Stimulated activated CD8-positive, alpha-beta memory T cell treated with anti-CD3 and anti-CD28 coated beads, Interleukin-4, amount 100 ng/mL, for 4 hours (primary cell): ENCODE data around the gene KCNMA1.

Experiments
- DNase-seq, 2 donors: peaks; one replicate each; pipeline ENCODE4 v3.0.0-alpha.2; 2020; ENCODE audit warnings: low read depth in 2 of 2, low spot score in 1 of 2

Gene KCNMA1

GRCh38 chr10:77074104-77074624 lies 563.4 kb downstream of the KCNMA1 start:
- DNase-seq: no peak

- DNase-seq: no peak
These were observed 564.0 kb downstream of the KCNMA1 start for GRCh38 chr10:77073663-77073960.

- no peak for DNase-seq
These were observed 564.6 kb downstream of the KCNMA1 start for GRCh38 chr10:77072836-77073662.

DNA sequence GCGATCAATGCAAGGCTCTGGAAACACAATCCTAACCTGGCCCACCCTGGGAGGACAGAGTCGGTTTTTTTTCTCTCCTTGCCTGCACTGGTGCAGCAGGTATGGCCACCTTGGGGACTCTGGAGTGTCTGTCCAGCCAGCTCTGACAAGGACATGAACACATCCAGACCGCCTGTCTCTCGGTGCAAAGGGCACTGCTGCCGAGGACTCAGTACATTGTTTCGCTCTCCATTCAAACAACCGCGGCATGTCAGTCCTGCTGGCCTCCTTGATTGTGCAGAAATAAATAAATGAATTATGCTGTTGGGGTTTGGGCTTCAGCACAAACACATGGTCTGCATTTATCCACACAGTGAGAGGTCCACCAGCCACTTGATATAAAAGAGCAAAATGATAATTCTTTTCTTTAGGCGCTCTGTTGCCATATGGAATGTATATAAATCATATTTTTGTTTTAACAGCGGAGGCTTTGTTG lies 565.2 kb downstream of the KCNMA1 start:
- DNase-seq: no peak

- no peak for DNase-seq
These were observed 565.7 kb downstream of the KCNMA1 start for GRCh38 chr10:77071956-77072355.

GRCh38 chr10:77071001-77071511 lies 566.6 kb downstream of the KCNMA1 start:
- DNase-seq: no peak

DNA sequence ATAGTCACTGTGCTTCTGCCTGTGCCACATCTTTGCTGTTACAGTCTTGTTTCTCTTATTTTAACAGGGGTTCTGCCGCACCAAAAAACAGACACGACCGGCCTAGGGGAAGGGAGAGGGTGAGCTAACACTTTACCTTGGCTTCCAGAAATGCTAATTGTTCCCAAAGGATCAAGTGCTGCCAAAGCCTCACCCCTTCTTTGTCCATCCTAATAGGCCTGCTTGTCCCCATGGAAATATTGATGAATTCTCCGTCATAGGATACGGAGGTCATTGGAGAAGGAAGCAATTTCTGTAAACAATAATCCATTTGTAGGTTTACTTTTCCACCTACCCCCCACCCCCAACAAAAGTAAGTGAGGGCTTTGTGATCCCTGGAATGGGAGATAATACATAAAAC lies 567.3 kb downstream of the KCNMA1 start:
- DNase-seq: no peak

GRCh38 chr10:77068969-77069368 lies 568.6 kb downstream of the KCNMA1 start:
- DNase-seq: no peak

DNA sequence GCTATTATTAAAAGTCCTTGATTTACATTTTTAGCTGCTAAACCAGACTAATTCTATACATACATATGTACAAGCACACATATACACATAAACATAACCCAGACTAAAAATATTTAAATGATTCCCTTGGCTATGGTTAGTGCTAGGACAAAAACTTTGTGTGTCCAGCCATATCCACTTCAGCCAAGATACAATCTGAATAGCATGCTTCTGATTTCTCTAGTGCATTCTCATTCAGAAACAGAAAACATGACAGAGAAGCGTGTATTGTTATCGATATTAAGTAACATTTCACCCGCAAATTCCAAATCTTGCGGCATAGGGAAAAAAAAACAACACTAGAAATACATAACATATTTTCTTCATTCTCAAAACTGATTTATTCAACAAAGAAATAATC lies 569.3 kb downstream of the KCNMA1 start:
- DNase-seq: no peak

GRCh38 chr10:77062381-77062780 lies 575.2 kb downstream of the KCNMA1 start:
- DNase-seq: no peak

- DNase-seq: no peak
These were observed 576.7 kb downstream of the KCNMA1 start for GRCh38 chr10:77060913-77061312.

DNA sequence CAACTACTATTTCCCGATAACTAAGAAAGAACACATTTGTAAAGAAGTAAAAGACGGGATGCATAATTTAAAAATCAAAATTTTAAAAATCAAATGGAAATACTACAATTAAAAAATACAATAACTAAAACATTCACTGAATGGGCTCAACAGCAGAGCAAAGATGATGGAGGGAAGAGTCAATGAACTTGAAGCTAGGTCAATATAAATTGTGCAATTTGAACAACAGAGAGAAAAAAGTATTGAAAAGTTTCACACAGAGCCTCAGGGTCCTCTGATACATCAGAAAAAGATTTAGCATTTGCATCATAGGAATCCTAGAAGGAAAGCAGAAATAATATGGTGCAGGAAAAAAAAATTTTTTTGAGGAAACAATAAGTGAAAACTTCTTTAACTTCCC lies 581.0 kb downstream of the KCNMA1 start:
- no peak for DNase-seq

- no peak for DNase-seq
These were observed 585.0 kb downstream of the KCNMA1 start for GRCh38 chr10:77052593-77052992.

DNA sequence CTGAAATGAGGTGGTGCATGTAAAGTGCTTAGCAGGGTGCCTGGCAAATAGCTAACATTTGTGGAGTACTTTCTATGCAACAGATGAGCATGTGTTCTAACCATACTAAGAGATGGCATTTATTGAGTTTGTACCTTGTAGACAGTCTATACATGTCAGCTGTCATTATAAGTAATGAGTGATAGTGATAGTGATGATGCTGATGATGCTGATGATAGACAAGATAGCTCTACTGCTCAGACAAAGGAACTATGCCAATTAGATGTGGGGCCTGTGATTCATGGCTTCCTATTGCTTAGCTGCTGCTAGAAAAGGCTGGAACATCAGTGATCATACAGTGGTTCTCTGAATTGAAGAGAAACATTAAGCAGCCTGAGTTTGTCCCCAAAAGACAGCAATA lies 585.8 kb downstream of the KCNMA1 start:
- DNase-seq: no peak

DNA sequence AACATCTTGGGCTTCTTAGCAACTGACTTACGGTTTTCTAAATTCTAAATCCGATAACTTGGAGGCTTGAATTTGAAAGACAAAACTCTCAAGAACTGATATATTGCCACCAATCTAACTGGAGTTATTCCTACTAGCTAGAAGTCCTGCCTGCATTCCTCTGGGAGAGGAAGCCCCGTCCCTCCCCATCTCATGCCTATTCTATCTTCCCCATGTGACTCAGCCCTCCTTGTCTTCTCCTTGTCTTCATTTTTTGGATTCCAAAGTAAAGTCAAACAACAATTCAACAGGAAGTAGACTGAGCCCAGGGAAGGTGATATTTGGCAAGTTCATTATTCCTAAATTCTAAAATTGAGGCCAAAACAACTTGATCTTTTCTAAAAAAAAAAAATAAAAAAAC lies 587.7 kb downstream of the KCNMA1 start:
- no peak for DNase-seq

- no peak for DNase-seq
These were observed 588.5 kb downstream of the KCNMA1 start for GRCh38 chr10:77049146-77049545.

DNA sequence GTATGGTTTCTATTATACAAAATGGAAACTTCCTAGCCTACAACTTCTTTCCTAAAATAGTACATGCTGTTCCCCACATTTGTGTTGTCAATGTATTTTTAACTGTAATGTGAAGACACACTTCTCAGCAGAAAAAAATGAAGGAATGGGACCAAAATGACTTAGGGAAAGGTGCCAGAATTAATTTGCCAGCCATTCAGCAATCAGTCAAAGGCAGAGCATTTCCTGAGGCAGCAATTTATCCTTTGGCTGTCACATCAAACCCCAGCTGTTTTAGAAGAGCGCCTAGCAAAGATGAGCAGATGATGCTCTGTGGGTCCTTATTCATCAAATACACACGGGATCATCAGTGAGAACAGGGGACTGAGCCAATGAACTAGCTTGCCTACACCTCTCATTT lies 592.5 kb downstream of the KCNMA1 start:
- DNase-seq: no peak

DNA sequence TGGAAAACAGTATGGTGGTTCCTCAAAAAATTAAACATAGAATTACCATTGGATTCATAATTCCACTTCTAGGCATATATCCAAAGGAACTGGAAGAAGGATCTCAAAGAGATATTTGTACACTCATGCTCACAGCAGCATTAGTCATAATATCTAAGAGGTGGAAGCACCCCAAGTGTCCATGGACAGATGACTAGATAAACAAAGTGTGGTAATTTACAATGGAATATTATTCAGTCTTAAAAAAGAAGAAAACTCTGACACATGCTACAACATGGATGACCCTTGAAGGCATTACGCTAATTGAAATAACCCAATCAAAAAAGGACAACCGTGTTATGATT lies 594.2 kb downstream of the KCNMA1 start:
- no peak for DNase-seq

DNA sequence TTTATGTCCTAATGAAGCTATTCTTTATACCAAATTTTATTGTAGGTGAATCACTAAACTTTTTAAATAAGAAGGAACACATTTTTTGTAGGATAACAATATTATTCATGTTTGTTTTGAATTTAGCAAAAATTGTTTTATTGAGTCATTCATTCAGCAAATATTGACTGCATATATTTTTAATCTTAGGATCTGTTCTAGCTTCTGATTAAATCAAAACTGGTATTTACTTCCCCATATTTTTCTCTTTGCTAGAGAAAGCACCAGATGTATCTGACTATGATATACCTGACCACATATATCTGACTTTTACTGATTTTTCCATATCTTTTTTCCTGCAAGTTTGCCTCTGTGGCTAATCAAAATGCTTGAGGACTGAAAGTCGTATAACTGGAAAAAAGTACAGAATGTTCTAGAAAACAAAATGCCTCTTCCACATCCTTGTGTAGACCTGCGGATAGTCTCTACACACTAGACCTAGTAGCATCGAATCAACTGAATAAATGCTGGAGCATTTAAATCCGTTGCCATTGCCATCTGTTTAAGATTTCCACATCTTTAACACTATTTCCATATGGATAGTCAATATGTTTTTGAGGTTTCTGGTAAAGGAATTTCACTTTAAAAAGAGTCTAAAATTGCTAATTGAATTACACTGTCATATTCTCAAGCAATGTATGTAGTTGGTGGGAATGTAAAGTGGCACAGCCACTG lies 594.7 kb downstream of the KCNMA1 start:
- DNase-seq: no peak

DNA sequence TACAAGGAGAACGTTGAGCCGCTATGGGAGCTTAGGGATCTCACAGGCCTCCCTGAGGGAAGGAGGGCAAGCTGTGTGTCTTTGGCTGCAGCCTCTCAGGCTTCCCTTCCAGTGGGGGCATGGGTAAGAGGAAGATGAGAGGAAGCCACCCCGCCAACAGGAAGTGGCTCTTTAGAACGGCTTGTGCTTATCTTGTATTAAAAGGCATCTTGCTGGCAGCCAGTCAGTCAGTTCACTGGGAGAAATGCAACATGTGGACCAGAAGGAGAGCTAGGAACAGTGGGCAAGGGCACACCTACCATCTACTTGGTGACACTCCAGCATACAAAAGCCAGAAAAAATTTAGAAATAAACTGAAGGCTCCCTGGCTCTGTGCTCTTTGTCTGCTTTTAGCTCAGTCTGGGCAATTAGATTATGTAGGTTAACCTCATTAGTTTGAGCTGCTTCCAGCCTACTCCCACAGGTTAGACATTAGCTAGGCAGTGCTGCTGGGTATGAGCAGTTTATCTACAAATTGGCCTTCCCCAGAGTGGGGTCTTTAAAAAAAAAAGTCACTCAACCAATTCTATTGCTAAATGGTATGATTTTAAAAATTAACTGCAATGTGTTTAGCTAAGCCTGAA lies 595.9 kb downstream of the KCNMA1 start:
- no peak for DNase-seq

DNA sequence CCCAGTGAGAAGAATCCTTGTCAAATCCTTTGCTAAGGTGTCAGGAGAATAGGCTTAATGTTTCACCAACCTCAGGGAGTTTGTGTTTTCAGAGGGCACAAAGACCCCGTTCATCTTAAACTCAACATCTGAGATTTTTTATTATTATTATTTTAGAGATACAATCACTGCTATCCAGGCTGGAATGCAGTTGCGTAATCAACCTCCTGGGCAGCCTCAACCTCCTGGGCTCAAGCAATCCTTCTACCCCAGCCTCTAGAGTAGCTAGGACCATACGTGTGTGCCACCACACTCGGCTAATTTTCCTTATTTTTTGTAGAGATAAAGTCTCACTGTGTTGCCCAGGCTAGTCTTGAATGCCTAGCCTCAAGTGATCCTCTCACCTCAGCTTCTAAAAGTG lies 599.2 kb downstream of the KCNMA1 start:
- DNase-seq: no peak
